Fibroblast of lung (primary cell): ENCODE results near the gene PTPN2. TPM values are rescaled to one million over a fixed set of nuclear protein-coding genes. Genes with fewer than 3 reads are reported as not detected.

ENCODE experiments used
- DNase-seq, 2 donors: peaks; one replicate each; pipeline versions ENCODE4 v3.0.0 to v3.0.0-alpha.2; 2010; ENCODE audit warnings: low read depth in 2 of 2
- H2AFZ ChIP-seq: 2 replicates; pipeline ENCODE4 v1.5.1; 2012; ENCODE audit warnings: low read length, control low read depth, inconsistent platforms
- H3K27ac ChIP-seq: 2 replicates; pipeline ENCODE4 v1.5.1; 2011; ENCODE audit warnings: low read length, control low read depth; ENCODE audit not compliant: insufficient read depth
- H3K27me3 ChIP-seq: 2 replicates; pipeline ENCODE4 v1.5.1; 2011; ENCODE audit warnings: mild to moderate bottlenecking, low read length; ENCODE audit not compliant: control insufficient read depth, insufficient read depth
- H3K36me3 ChIP-seq: 2 replicates; pipeline ENCODE4 v1.5.1; 2011; ENCODE audit warnings: low read length; ENCODE audit not compliant: control insufficient read depth, insufficient read depth
- H3K4me1 ChIP-seq: 2 replicates; pipeline ENCODE4 v1.5.1; 2011; ENCODE audit warnings: low read length; ENCODE audit not compliant: control insufficient read depth, insufficient read depth; ENCODE audit errors: extremely low read depth
- H3K4me2 ChIP-seq: 2 replicates; pipeline ENCODE4 v1.5.1; 2011; ENCODE audit warnings: low read length, control low read depth; ENCODE audit not compliant: insufficient read depth; ENCODE audit errors: extremely low read depth
- H3K4me3 ChIP-seq, 4 experiments: fragments of 200-600 bp in 1 of 4; sonication (generic) in 1 of 4; replicated peaks in 1 of 4; 2 replicates each; pipeline ENCODE4 v1.5.1; 2011 to 2016; ENCODE audit warnings: low read length in 4 of 4, low read depth in 3 of 4, mild to moderate bottlenecking in 3 of 4, control low read depth in 2 of 4, inconsistent platforms in 1 of 4, mixed read lengths in 1 of 4; ENCODE audit not compliant: insufficient read depth in 1 of 4; ENCODE audit errors: control extremely low read depth in 1 of 4
- H3K79me2 ChIP-seq: 2 replicates; pipeline ENCODE4 v1.5.1; 2012; ENCODE audit warnings: mild to moderate bottlenecking, low read length, inconsistent platforms; ENCODE audit not compliant: control insufficient read depth, insufficient read depth
- H3K9ac ChIP-seq: 2 replicates; pipeline ENCODE4 v1.5.1; 2011; ENCODE audit warnings: mild to moderate bottlenecking, low read length, control low read depth; ENCODE audit not compliant: insufficient read depth
- H3K9me3 ChIP-seq: 2 replicates; pipeline ENCODE4 v1.5.1; 2012; ENCODE audit warnings: low read depth, low read length; ENCODE audit not compliant: control insufficient read depth, insufficient read depth
- H4K20me1 ChIP-seq: 2 replicates; pipeline ENCODE4 v1.5.1; 2011; ENCODE audit warnings: low read length; ENCODE audit not compliant: control insufficient read depth, insufficient read depth; ENCODE audit errors: extremely low read depth
- CTCF ChIP-seq, 2 donors: IDR thresholded peaks in 1 of 2; conservative IDR thresholded peaks in 1 of 2; 1 replicate in 1 of 2; 2 replicates in 1 of 2; pipeline ENCODE4 v1.5.1; 2011 to 2012; ENCODE audit warnings: low read length in 2 of 2, control low read depth in 1 of 2, inconsistent platforms in 1 of 2, low read depth in 1 of 2, mild to moderate bottlenecking in 1 of 2
- EZH2 ChIP-seq: IDR thresholded peaks from 2 replicates; pipeline ENCODE4 v1.5.1; 2012; ENCODE audit warnings: low read length, control low read depth, mild to moderate bottlenecking; ENCODE audit errors: missing control alignments
- polyA plus RNA-seq, 2 donors: library from polyadenylated mRNA; depleted of rRNA in 1 of 2; stranded (reverse) in 1 of 2; unstranded in 1 of 2; fragments of >200 nt; gene quantifications; 2 replicates each; pipeline ENCODE4 v1.2.1, GENCODE V29; 2011 to 2012; ENCODE audit warnings: missing spikeins in 1 of 2
- total RNA-seq: library from RNA; depleted of rRNA; stranded (reverse); fragments of >200 nt; gene quantifications from 2 replicates; pipeline ENCODE4 v1.2.1, GENCODE V29; 2014

The PTPN2 gene
- total and polyA plus RNA-seq, 2 donors (not counting 1 experiment from before 2014, with no cell fraction given) = 23.6 to 23.7 TPM

DNA sequence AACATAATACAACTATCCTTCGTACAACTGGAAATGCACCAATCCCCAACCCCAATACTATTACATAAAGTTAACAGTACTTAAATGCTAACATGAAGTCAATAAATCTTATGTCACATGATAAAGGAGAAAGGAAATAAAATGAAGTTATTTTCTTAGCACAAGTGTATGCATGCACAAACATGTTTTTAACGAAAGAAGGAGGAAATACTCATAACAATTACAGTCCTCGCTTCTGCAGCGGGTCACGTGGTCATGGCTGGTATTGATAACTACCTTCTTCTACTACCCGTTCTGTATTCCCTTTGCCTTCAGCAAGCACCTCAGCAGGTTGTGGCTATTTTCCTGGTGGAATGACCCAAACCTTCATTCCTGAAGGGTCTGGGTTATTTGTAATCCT is 129.5 kb downstream of the PTPN2 start:
- no peaks in the 10 kb centered on the region for H3K36me3 ChIP-seq
- DNase-seq = no peak

DNA sequence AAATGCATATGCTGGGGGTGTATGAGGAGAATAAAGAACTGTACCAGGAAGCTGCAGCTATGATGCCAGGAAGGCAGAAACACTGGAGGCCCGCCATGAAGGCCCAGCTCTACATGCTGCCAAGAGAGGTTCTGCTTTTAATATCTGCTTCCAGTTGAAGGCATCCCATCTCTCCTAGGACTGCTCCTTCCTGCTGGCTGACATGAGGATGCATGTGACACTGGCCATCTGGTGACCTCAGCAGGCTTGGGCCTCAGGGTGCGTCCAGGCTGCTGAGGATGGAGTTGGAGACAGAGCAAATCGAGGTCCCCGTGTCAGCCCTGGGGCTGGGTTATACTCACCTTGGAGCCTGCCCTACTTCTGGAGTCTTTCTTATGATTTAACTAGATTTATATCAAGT is 132.1 kb downstream of the PTPN2 start:
- Histone ChIP-seq H3K79me2 (no peaks in the 10 kb centered on the region), H3K9me3 (no peaks in the 10 kb centered on the region), H3K4me2 (no peak overlapping the region), H3K27ac (no peak overlapping the region), H3K27me3 (no peaks in the 10 kb centered on the region), H3K9ac (no peak overlapping the region), H3K4me3 (no peak overlapping the region), H4K20me1 (no peaks in the 10 kb centered on the region), H2AFZ (no peak overlapping the region), H3K36me3 (no peaks in the 10 kb centered on the region), H3K4me1 (peaks cover 7% of the 10 kb centered on the region)
- no peak for DNase-seq
- TF ChIP-seq EZH2 = no peak
- TF ChIP-seq CTCF (conservative IDR thresholded peaks at IDR 0.05 in 1 of 2, IDR thresholded peaks at IDR 0.05 in 1 of 2; ENCODE audit: low read depth in 1 of 2, low read length in 2 of 2) = no peak

More for the DNA sequence above, 129.5 kb downstream of the PTPN2 start:
- Histone ChIP-seq H3K27me3 (no peaks in the 10 kb centered on the region), H3K4me1 (no peaks in the 10 kb centered on the region), H3K79me2 (no peaks in the 10 kb centered on the region), H3K4me3 (no peak overlapping the region), H2AFZ (no peak overlapping the region), H3K9ac (no peak overlapping the region), H3K4me2 (no peak overlapping the region), H3K27ac (no peak overlapping the region), H3K9me3 (no peaks in the 10 kb centered on the region), H4K20me1 (no peaks in the 10 kb centered on the region)
- TF ChIP-seq CTCF (conservative IDR thresholded peaks at IDR 0.05 in 1 of 2, IDR thresholded peaks at IDR 0.05 in 1 of 2; ENCODE audit: low read depth in 1 of 2, low read length in 2 of 2) (no peak), EZH2 (no peak)

- no peaks in the 10 kb centered on the region for H4K20me1 ChIP-seq
- H3K79me2 ChIP-seq = no peaks in the 10 kb centered on the region
- no peaks in the 10 kb centered on the region for H3K36me3 ChIP-seq
- H3K4me2 ChIP-seq = no peak overlapping the region
- TF ChIP-seq CTCF (conservative IDR thresholded peaks at IDR 0.05 in 1 of 2, IDR thresholded peaks at IDR 0.05 in 1 of 2; ENCODE audit: low read depth in 1 of 2, low read length in 2 of 2) = no peak
- TF ChIP-seq EZH2 = no peak
- no peak overlapping the region for H3K9ac ChIP-seq
- H2AFZ ChIP-seq = no peak overlapping the region
- peaks cover 7% of the 10 kb centered on the region for H3K4me1 ChIP-seq
- no peaks in the 10 kb centered on the region for H3K9me3 ChIP-seq
- H3K27me3 ChIP-seq = no peaks in the 10 kb centered on the region
- no peak overlapping the region for H3K27ac ChIP-seq
- H3K4me3 ChIP-seq = no peak overlapping the region
- no peak for DNase-seq
These were observed 132.5 kb downstream of the PTPN2 start for GRCh38 chr18:12751503-12751884.
